ENCODE results near the gene POLH. TPM values are rescaled to one million over a fixed set of nuclear protein-coding genes. Genes with fewer than 3 reads are reported as not detected.

The POLH gene
- total and polyA plus RNA-seq, 9 of the 15 experiments (the other 6 are each of a cell fraction or from before 2014, with no cell fraction given) = 5.8 to 31.6 (median 20.6) TPM

- TF ChIP-seq TAF9B (IDR thresholded peaks at IDR 0.05; ENCODE audit: partially characterized antibody) (no peak), THRB (CRISPR knock-in tag; conservative IDR thresholded peaks at IDR 0.05) (peak; percentile 98), ZBTB11 (CRISPR knock-in tag; IDR thresholded peaks at IDR 0.05) (no peak), SRSF7 (optimal IDR thresholded peaks at IDR 0.05; ENCODE audit: low read depth, low read length) (no peak), CBX8 (IDR thresholded peaks at IDR 0.05; ENCODE audit: borderline replicate concordance, extremely low read depth, low read depth, low read length, poor library complexity, severe bottlenecking) (no peak), ETV1 (tag; conservative IDR thresholded peaks at IDR 0.05; ENCODE audit: low read depth) (peak; percentile 96), ZBTB40 (IDR thresholded peaks at IDR 0.05) (peak; percentile 65), ZBTB40 (CRISPR knock-in tag; IDR thresholded peaks at IDR 0.05) (peak; percentile 45; the same call in 1 of the 2 replicates), POLR2AphosphoS5 (IDR thresholded peaks at IDR 0.05; ENCODE audit: control insufficient read depth, insufficient read depth, low read depth, low read length) (peak; percentile 80), ESRRB (CRISPR knock-in tag; IDR thresholded peaks at IDR 0.05; ENCODE audit: borderline replicate concordance) (no peak)
These were observed 52.6 kb downstream of the POLH start (continued) for GRCh38 chr6:43628393-43629103.
